HCT116 (cell line): ENCODE results near the gene IGF2BP1. TPM values are rescaled to one million over a fixed set of nuclear protein-coding genes. Genes with fewer than 3 reads are reported as not detected.
"Not testable (repeated sequence)": the region's sequence is repeated elsewhere in the genome, so short reads cannot be mapped to it uniquely, and the experiment has no call there.

ENCODE experiments used
- ATAC-seq: fragments of 200-7000 bp; cut with Tn5 transposase; 2 replicates; pipeline ENCODE4 v1.9.1; 2020; ENCODE audit warnings: mild to moderate bottlenecking, moderate library complexity
- BruUV-seq: library from RNA; stranded (reverse); fragments of 400-500 nt; replicated peaks from 2 replicates; lab custom pipeline; 2021; lab: Mats Ljungman, UMichigan
- CTCF ChIA-PET: fragments of 300-600 bp; sonication (Branson Sonifier 250); formaldehyde crosslinking; loops from one replicate; lab custom pipeline; 2021; ENCODE audit warnings: antibody characterized with exemption; lab: Charles Lee
- POLR2A ChIA-PET: fragments of 300-600, 350-600 bp; sonication (Branson Sonifier 250); formaldehyde crosslinking; loops from one replicate; lab custom pipeline; 2021; ENCODE audit warnings: antibody characterized with exemption; lab: Charles Lee
- RAD21 ChIA-PET, 2 experiments: fragments of 300-600 bp; sonication (Branson Sonifier 250); formaldehyde crosslinking; loops; one replicate each; lab custom pipeline; 2023; ENCODE audit warnings: low total read pairs in 2 of 2; ENCODE audit not compliant: uncharacterized antibody in 2 of 2, unreplicated experiment in 2 of 2, low non-redundant PET in 1 of 2; lab: Charles Lee
- DNase-seq: peaks from one replicate; pipeline ENCODE4 v3.0.0-alpha.2; 2010; ENCODE audit warnings: low read depth, low spot score
- H2AFZ ChIP-seq: fragments of 200-600 bp; shearing (Covaris generic), sonication (generic); 2 replicates; pipeline ENCODE4 v1.6.1; 2017; ENCODE audit warnings: low read depth, mixed run types, mixed read lengths, antibody characterized with exemption, low read length; ENCODE audit not compliant: poor library complexity, severe bottlenecking
- H3K27ac ChIP-seq: 2 replicates; pipeline ENCODE4 v1.5.1; 2012; ENCODE audit warnings: low read depth, low read length
- H3K27me3 ChIP-seq: fragments of 200-600 bp; sonication (generic); 2 replicates; pipeline ENCODE4 v1.6.1; 2016; ENCODE audit warnings: mixed run types, low read length, mixed read lengths; ENCODE audit not compliant: insufficient read depth
- H3K36me3 ChIP-seq, 2 experiments: fragments of 200-500 bp in 1 of 2; fragments of 200-600 bp in 1 of 2; sonication (Bioruptor generic) in 1 of 2; sonication (generic) in 1 of 2; 2 replicates each; pipeline versions ENCODE4 v1.5.1 to v1.6.1; 2014 to 2016; ENCODE audit warnings: low read length in 2 of 2, inconsistent platforms in 1 of 2, mixed read lengths in 1 of 2, mixed run types in 1 of 2; ENCODE audit not compliant: insufficient read depth in 2 of 2, control insufficient read depth in 1 of 2
- H3K4me1 ChIP-seq, 2 experiments: fragments of 200-600 bp in 1 of 2; sonication (generic) in 1 of 2; 2 replicates each; pipeline versions ENCODE4 v1.5.1 to v1.6.1; 2012 to 2017; ENCODE audit warnings: low read length in 2 of 2, inconsistent platforms in 1 of 2, mild to moderate bottlenecking in 1 of 2, mixed read lengths in 1 of 2, mixed run types in 1 of 2, moderate library complexity in 1 of 2; ENCODE audit not compliant: insufficient read depth in 2 of 2, control insufficient read depth in 1 of 2
- H3K4me2 ChIP-seq: fragments of 200-600 bp; sonication (generic); 2 replicates; pipeline ENCODE4 v1.6.1; 2017; ENCODE audit warnings: mixed run types, low read length, mixed read lengths
- H3K4me3 ChIP-seq, 2 experiments: fragments of 200-600 bp in 1 of 2; sonication (generic) in 1 of 2; replicated peaks in 1 of 2; 2 replicates each; pipeline ENCODE4 v1.5.1; 2011 to 2016; ENCODE audit warnings: low read length in 2 of 2, control low read depth in 1 of 2, low read depth in 1 of 2, mild to moderate bottlenecking in 1 of 2, mixed read lengths in 1 of 2, mixed run types in 1 of 2
- H3K79me2 ChIP-seq: fragments of 200-600 bp; sonication (generic); 2 replicates; pipeline ENCODE4 v1.6.1; 2017; ENCODE audit warnings: mild to moderate bottlenecking, mixed run types, low read length, moderate library complexity, mixed read lengths; ENCODE audit not compliant: insufficient read depth
- H3K9ac ChIP-seq: fragments of 200-600 bp; sonication (generic); 2 replicates; pipeline ENCODE4 v1.6.1; 2016; ENCODE audit warnings: low read length, mixed read lengths
- H3K9me2 ChIP-seq: fragments of 200-600 bp; sonication (generic), shearing (Covaris generic); 2 replicates; pipeline ENCODE4 v1.6.1; 2017; ENCODE audit warnings: mixed run types, mild to moderate bottlenecking, moderate library complexity; ENCODE audit not compliant: insufficient read depth
- H3K9me3 ChIP-seq, 2 experiments: fragments of 200-500 bp in 1 of 2; fragments of 200-600 bp in 1 of 2; sonication (Bioruptor generic) in 1 of 2; sonication (generic) in 1 of 2; 2 replicates each; pipeline ENCODE4 v1.6.1; 2014 to 2017; ENCODE audit warnings: low read length in 2 of 2, mixed read lengths in 2 of 2, inconsistent platforms in 1 of 2, low read depth in 1 of 2, mild to moderate bottlenecking in 1 of 2, mixed run types in 1 of 2, moderate library complexity in 1 of 2; ENCODE audit not compliant: control insufficient read depth in 1 of 2, insufficient read depth in 1 of 2
- H4K20me1 ChIP-seq: fragments of 200-600 bp; sonication (generic), shearing (Covaris generic); 2 replicates; pipeline ENCODE4 v1.6.1; 2017; ENCODE audit warnings: mixed run types, mild to moderate bottlenecking, moderate library complexity; ENCODE audit not compliant: insufficient read depth
- ATF3 ChIP-seq: IDR thresholded peaks from 2 replicates; pipeline ENCODE4 v1.6.1; 2012
- EZH2phosphoT487 ChIP-seq: fragments of 200-600 bp; IDR thresholded peaks from 2 replicates; pipeline ENCODE4 v1.6.1; 2018; ENCODE audit warnings: antibody characterized with exemption, borderline replicate concordance
- RAD21 ChIP-seq: IDR thresholded peaks from 2 replicates; pipeline ENCODE4 v1.6.1; 2012; ENCODE audit warnings: low read depth, mild to moderate bottlenecking
- REST ChIP-seq: IDR thresholded peaks from 2 replicates; pipeline ENCODE4 v1.6.1; 2012; ENCODE audit warnings: low read depth
- SRF ChIP-seq: IDR thresholded peaks from 2 replicates; pipeline ENCODE4 v1.6.1; 2012; ENCODE audit warnings: low read depth
- ZFX ChIP-seq: fragments of 450-650 bp; IDR thresholded peaks from 2 replicates; pipeline ENCODE4 v1.6.1; 2017
- ZNF274 ChIP-seq: fragments of 200-500 bp; sonication (Bioruptor generic); IDR thresholded peaks from 2 replicates; pipeline ENCODE4 v1.6.1; 2014; ENCODE audit warnings: mild to moderate bottlenecking, low read depth, low read length, inconsistent platforms
- intact Hi-C: fragments of 100-400 bp; cut with micrococcal nuclease; formaldehyde crosslinking; loops from 2 replicates; pipeline ENCODE4 v1.10.0; 2022
- total RNA-seq: library from RNA; stranded (reverse); gene quantifications from one replicate; pipeline ENCODE4 v1.2.1, GENCODE V29; 2021; ENCODE audit not compliant: unreplicated experiment

IGF2BP1 gene
- total RNA-seq, 1 experiment from 2014 or later = 0.91 TPM

- H3K27ac ChIP-seq, H2AFZ ChIP-seq, H3K36me3 ChIP-seq, H3K4me1 ChIP-seq, H4K20me1 ChIP-seq, POLR2A ChIA-PET, H3K79me2 ChIP-seq, H3K27me3 ChIP-seq, ATAC-seq, RAD21 ChIA-PET, CTCF ChIA-PET, DNase-seq, H3K9me3 ChIP-seq, BruUV-seq, H3K9me2 ChIP-seq, H3K4me2 ChIP-seq, intact Hi-C loops, H3K4me3 ChIP-seq, H3K9ac ChIP-seq: not testable (repeated sequence)
Measured at GRCh38 chr17:49085046-49085445, 87.9 kb downstream of the IGF2BP1 start.

- ChIA-PET RAD21 (no interaction called here), CTCF (no interaction called here)
- Histone ChIP-seq H3K27me3 (no peaks in the 10 kb centered on the region; the same call in 1 of the 2 replicates), H4K20me1 (no peaks in the 10 kb centered on the region), H3K9ac (no peak overlapping the region), H3K4me2 (no peak overlapping the region), H3K79me2 (no peaks in the 10 kb centered on the region), H2AFZ (no peak overlapping the region)
- no TSS peak for BruUV-seq
- TF ChIP-seq ZFX (no peak), SRF (no peak), RAD21 (no peak), REST (no peak), ATF3 (no peak), ZNF274 (no peak), EZH2phosphoT487 (no peak)
- TF ChIP-seq, all 23 proteins: peak for 0
- Histone ChIP-seq H3K9me2 (no peaks in the 10 kb centered on the region), H3K27ac (no peak overlapping the region), H3K4me3 (no peak overlapping the region), H3K4me1 (no peaks in the 10 kb centered on the region), H3K9me3 (no peaks in the 10 kb centered on the region), H3K36me3 (no peaks in the 10 kb centered on the region)
- ATAC-seq (no peak), DNase-seq (no peak)
- intact Hi-C loops = no loop called here
- POLR2A ChIA-PET = no interaction called here
Measured at GRCh38 chr17:49085565-49086315, 88.6 kb downstream of the IGF2BP1 start.
